A549 (cell line): ENCODE results near the gene TLE1. TPM values are rescaled to one million over a fixed set of nuclear protein-coding genes. Genes with fewer than 3 reads are reported as not detected.

ENCODE experiments used
- ATAC-seq, 2 experiments: fragments of 200-7000 bp in 1 of 2; fragments of >200 bp in 1 of 2; cut with Nextera tagmentation in 1 of 2; cut with Tn5 transposase in 1 of 2; 3 replicates each; pipeline versions ENCODE4 v1.8.0 to v1.9.1; 2018 to 2020; ENCODE audit warnings: mild to moderate bottlenecking in 1 of 2, moderate library complexity in 1 of 2
- CTCF ChIA-PET: fragments of 300-600 bp; sonication (Branson Sonifier 250); formaldehyde crosslinking; extraction: SDS; loops from one replicate; lab custom pipeline; 2021; ENCODE audit warnings: antibody characterized with exemption, inconsistent platforms; lab: Yijun Ruan, JAX
- POLR2A ChIA-PET: fragments of 350-600 bp; formaldehyde crosslinking; extraction: SDS; loops from one replicate; lab custom pipeline; 2021; ENCODE audit warnings: antibody characterized with exemption, inconsistent platforms; lab: Yijun Ruan, JAX
- DNase-seq, 2 experiments: peaks; one replicate each; pipeline versions ENCODE4 v3.0.0 to v3.0.0-alpha.2; 2011 to 2016; ENCODE audit warnings: low read depth in 1 of 2, low spot score in 1 of 2
- FAIRE-seq: peaks from 2 replicates; lab custom pipeline; 2011; peaks lifted over from hg19 to GRCh38; lab: Jason Lieb, UNC
- H3K27ac ChIP-seq, 2 experiments: fragments of >200 bp; sonication (Bioruptor Twin); formaldehyde crosslinking; 3 replicates each; pipeline ENCODE4 v1.5.1; 2016 to 2017
- H3K4me1 ChIP-seq: fragments of >200 bp; sonication (Bioruptor Twin); formaldehyde crosslinking; 3 replicates; pipeline ENCODE4 v1.6.1; 2016
- H3K4me2 ChIP-seq: fragments of >200 bp; sonication (Bioruptor Twin); formaldehyde crosslinking; 3 replicates; pipeline ENCODE4 v1.6.1; 2016
- H3K4me3 ChIP-seq: fragments of >200 bp; sonication (Bioruptor Twin); formaldehyde crosslinking; 3 replicates; pipeline ENCODE4 v1.5.1; 2016
- H3K9me3 ChIP-seq: fragments of >200 bp; sonication (Bioruptor Twin); formaldehyde crosslinking; 3 replicates; pipeline ENCODE4 v1.6.1; 2016
- CBX2 ChIP-seq: fragments of 200-600 bp; sonication (generic); IDR thresholded peaks from 2 replicates; pipeline ENCODE4 v1.6.1; 2016; ENCODE audit warnings: low read depth, mild to moderate bottlenecking, borderline replicate concordance
- CEBPB ChIP-seq, 2 experiments: fragments of >200 bp in 1 of 2; sonication (Bioruptor Twin) in 1 of 2; formaldehyde crosslinking in 1 of 2; IDR thresholded peaks; 2 replicates each; pipeline ENCODE4 v1.6.1; 2012 to 2016
- CHD2 ChIP-seq: fragments of 150-350 bp; IDR thresholded peaks from 2 replicates; pipeline ENCODE4 v1.6.1; 2014; ENCODE audit warnings: low read length; ENCODE audit not compliant: partially characterized antibody
- EP300 ChIP-seq, 2 experiments: fragments of >200 bp; sonication (Bioruptor Twin); formaldehyde crosslinking; IDR thresholded peaks; 2 replicates in 1 of 2; 3 replicates in 1 of 2; pipeline ENCODE4 v1.6.1; 2016 to 2017
- FOSL2 ChIP-seq, 2 experiments: fragments of 450-650 bp in 1 of 2; fragments of >200 bp in 1 of 2; sonication (Bioruptor Twin) in 1 of 2; formaldehyde crosslinking; IDR thresholded peaks; 2 replicates each; pipeline versions ENCODE4 v1.5.0 to v1.6.1; 2016 to 2020; ENCODE audit warnings: mild to moderate bottlenecking in 1 of 2, moderate library complexity in 1 of 2
- GATA3 ChIP-seq: IDR thresholded peaks from 2 replicates; pipeline ENCODE4 v1.6.1; 2012; ENCODE audit warnings: borderline replicate concordance
- HOXB13 ChIP-seq: fragments of 250-450 bp; sonication (Bioruptor Pico); IDR thresholded peaks from 2 replicates; pipeline ENCODE4 v1.5.0; 2020; ENCODE audit warnings: low read depth, mild to moderate bottlenecking, moderate library complexity
- JUN ChIP-seq, 2 experiments: fragments of >200 bp; sonication (Bioruptor Twin); formaldehyde crosslinking; IDR thresholded peaks; 2 replicates in 1 of 2; 3 replicates in 1 of 2; pipeline ENCODE4 v1.6.1; 2016 to 2017
- JUNB ChIP-seq: fragments of >200 bp; sonication (Bioruptor Twin); formaldehyde crosslinking; IDR thresholded peaks from 2 replicates; pipeline ENCODE4 v1.6.1; 2016
- MYC ChIP-seq: IDR thresholded peaks from 2 replicates; pipeline ENCODE4 v1.6.1; 2012; ENCODE audit warnings: mild to moderate bottlenecking, inconsistent platforms, low read length, improper control_type of control experiment, borderline replicate concordance
- POLR2A ChIP-seq: IDR thresholded peaks from 2 replicates; pipeline ENCODE4 v1.6.1; 2012; ENCODE audit warnings: mild to moderate bottlenecking, low read length
- POLR2AphosphoS2 ChIP-seq: conservative IDR thresholded peaks from 2 replicates; pipeline ENCODE4 v1.6.1; 2012; ENCODE audit warnings: low read length, improper control_type of control experiment, inconsistent platforms
- RAD21 ChIP-seq, 2 experiments: fragments of >200 bp in 1 of 2; sonication (Bioruptor Twin) in 1 of 2; formaldehyde crosslinking in 1 of 2; IDR thresholded peaks in 1 of 2; conservative IDR thresholded peaks in 1 of 2; 2 replicates in 1 of 2; 3 replicates in 1 of 2; pipeline ENCODE4 v1.6.1; 2012 to 2018; ENCODE audit warnings: inconsistent platforms in 1 of 2
- RCOR1 ChIP-seq: fragments of 150-350 bp; IDR thresholded peaks from 2 replicates; pipeline ENCODE4 v1.6.1; 2014; ENCODE audit warnings: antibody characterized with exemption, low read length, low read depth
- RFX5 ChIP-seq: fragments of 450-650 bp; IDR thresholded peaks from 2 replicates; pipeline ENCODE4 v1.7.1; 2014; ENCODE audit warnings: antibody characterized with exemption, mild to moderate bottlenecking, moderate library complexity
- WGBS: methylation state at CpG from one replicate; pipeline ENCODE4 v1.1.6; 2017; ENCODE audit errors: missing lambda C conversion rate; 5-methylcytosine and 5-hydroxymethylcytosine counted together
- polyA minus RNA-seq: library from RNA; depleted of rRNA, polyadenylated mRNA; stranded (reverse); fragments of >200 nt; gene quantifications from 2 replicates; pipeline ENCODE4 v1.2.3, GENCODE V29; 2011; rRNA and poly(A)+ RNA removed
- polyA plus RNA-seq, 4 experiments: library from polyadenylated mRNA; depleted of rRNA in 3 of 4; stranded (reverse); fragments of >200 nt; fragmentation: RNase III in 1 of 4; extraction: RNeasy Plus Mini Kit Qiagen cat#74134 plus additional on column Dnase treatment in 1 of 4; gene quantifications; 2 replicates in 3 of 4; 3 replicates in 1 of 4; pipeline ENCODE4 v1.2.3, GENCODE V29; 2011 to 2017
- TF ChIP-seq, protein P1 (sequence below): IDR thresholded peaks from 2 replicates; pipeline ENCODE4 v1.6.1; 2012
- TF ChIP-seq, protein P2 (sequence below): IDR thresholded peaks from 2 replicates; pipeline ENCODE4 v1.6.1; 2012; ENCODE audit warnings: low read depth, borderline replicate concordance
- TF ChIP-seq, protein P3 (sequence below): IDR thresholded peaks from 2 replicates; pipeline ENCODE4 v1.6.1; 2012
- TF ChIP-seq, protein P4 (sequence below): fragments of 450-650 bp; IDR thresholded peaks from 2 replicates; pipeline ENCODE4 v1.6.1; 2014; ENCODE audit warnings: antibody characterized with exemption
- TF ChIP-seq, protein P5 (sequence below): fragments of >200 bp; sonication (Bioruptor Twin); formaldehyde crosslinking; IDR thresholded peaks from 3 replicates; pipeline ENCODE4 v1.6.1; 2016

TLE1 gene
- polyA plus RNA-seq (2011; rRNA removed): 100 and 117 TPM in 2 replicates
- 76.4 and 99.5 TPM in 2 replicates for polyA plus RNA-seq (2012; cell fraction: cytosol; rRNA removed)
- 116 and 118 TPM in 2 replicates for polyA plus RNA-seq (2012; cell fraction: nucleus; rRNA removed)
- polyA plus RNA-seq (2017; fragmentation: RNase III; extraction: RNeasy Plus Mini Kit Qiagen cat#74134 plus additional on column Dnase treatment): 45.8 to 53.4 TPM (median 51.7 TPM) in 3 replicates
- polyA minus RNA-seq: 100 and 117 TPM in 2 replicates

DNA sequence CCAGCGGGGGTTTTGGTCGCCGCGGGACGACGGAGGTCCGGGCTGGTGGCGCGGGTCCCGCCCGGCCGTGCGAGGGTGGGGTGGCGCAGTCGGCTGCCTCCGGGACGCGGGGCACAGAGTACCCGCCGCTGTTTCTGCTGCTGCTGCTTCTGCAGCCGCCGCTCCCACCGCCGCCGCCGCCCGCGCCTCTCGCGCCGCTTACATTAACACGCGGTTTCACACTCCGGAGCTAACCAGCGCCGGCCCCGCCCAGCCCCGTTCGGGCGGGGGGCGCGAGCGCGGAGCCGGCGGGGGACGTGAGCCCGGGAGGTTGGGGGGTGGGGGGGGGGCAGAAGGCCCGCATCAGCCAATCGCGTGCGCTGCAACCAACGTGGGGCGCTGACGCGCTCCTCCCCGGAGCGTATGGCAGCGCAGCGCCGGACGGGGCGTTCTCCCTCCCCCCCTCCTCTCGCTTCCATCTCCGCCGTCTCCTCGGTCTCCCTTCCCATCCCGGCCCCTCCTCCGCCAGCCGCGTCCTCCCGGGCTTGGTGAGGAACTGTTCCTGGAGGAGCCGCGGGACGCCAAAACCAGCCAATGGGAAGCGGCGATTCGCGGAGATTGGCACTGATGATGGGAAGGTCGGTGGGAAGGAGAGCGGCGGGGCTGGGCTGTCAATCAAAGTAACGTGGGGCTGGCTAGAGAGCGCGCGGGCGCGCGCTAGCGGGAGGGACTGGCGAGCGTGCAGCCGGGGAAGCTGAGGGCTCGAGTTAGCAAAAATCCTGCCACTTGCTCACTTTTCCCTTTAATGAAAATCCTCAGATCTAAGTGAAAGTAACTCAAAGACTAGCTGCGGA lies at the start of gene TLE1:
Gene TLE1 (minus strand): TSS at position 205 of the 833 bp plus-strand sequence. CDS start 1,307 bp downstream, outside the sequence.
- peak within 1 kb of the TSS; percentile 88 for H3K4me2 ChIP-seq
- peak within 1 kb of the TSS; percentile 88 for H3K4me3 ChIP-seq
- WGBS: under 1% methylated on average over 35 of the region's 95 CpGs
- peaks cover 26% of the 10 kb centered on the region for H3K4me1 ChIP-seq
- POLR2A ChIA-PET: interaction anchor here (0.5 to 2.7 kb wide), 14 partner anchors 8 to 1319 kb away, joined by 3 to 15 read pairs (median 4); no protein-coding TSS in a partner anchor
- H3K9me3 ChIP-seq: no peaks in the 10 kb centered on the region
- H3K27ac ChIP-seq: peak within 1 kb of the TSS; percentile 94 to 99
- peak in 1 of 2 experiments; percentile 62; a peak in 1 of 5 replicates for TF ChIP-seq EP300 (IDR thresholded peaks at IDR 0.05)
- TF ChIP-seq, protein P1, sequence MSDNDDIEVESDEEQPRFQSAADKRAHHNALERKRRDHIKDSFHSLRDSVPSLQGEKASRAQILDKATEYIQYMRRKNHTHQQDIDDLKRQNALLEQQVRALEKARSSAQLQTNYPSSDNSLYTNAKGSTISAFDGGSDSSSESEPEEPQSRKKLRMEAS: peak; percentile 80
- TF ChIP-seq POLR2AphosphoS2: no peak
- TF ChIP-seq, protein P2, sequence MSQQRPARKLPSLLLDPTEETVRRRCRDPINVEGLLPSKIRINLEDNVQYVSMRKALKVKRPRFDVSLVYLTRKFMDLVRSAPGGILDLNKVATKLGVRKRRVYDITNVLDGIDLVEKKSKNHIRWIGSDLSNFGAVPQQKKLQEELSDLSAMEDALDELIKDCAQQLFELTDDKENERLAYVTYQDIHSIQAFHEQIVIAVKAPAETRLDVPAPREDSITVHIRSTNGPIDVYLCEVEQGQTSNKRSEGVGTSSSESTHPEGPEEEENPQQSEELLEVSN: peak; percentile 70; the same call in 1 of the 2 replicates
- TF ChIP-seq CEBPB (IDR thresholded peaks at IDR 0.05): 0 out of 4 replicates have a peak, but pooled peaks of 1 of the 2 experiments have one; percentile 26
- TF ChIP-seq MYC: peak; percentile 23; the same call in 1 of the 2 replicates
- TF ChIP-seq FOSL2 (IDR thresholded peaks at IDR 0.05): no peak
- TF ChIP-seq FOSL2 (CRISPR knock-in tag; IDR thresholded peaks at IDR 0.05): peak; percentile 15; the same call in 1 of the 2 replicates
- TF ChIP-seq, protein P3, sequence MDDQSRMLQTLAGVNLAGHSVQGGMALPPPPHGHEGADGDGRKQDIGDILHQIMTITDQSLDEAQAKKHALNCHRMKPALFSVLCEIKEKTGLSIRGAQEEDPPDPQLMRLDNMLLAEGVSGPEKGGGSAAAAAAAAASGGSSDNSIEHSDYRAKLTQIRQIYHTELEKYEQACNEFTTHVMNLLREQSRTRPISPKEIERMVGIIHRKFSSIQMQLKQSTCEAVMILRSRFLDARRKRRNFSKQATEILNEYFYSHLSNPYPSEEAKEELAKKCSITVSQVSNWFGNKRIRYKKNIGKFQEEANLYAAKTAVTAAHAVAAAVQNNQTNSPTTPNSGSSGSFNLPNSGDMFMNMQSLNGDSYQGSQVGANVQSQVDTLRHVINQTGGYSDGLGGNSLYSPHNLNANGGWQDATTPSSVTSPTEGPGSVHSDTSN: peak; percentile 99
- TF ChIP-seq HOXB13 (CRISPR knock-in tag): no peak
- no peak for TF ChIP-seq CHD2
- TF ChIP-seq RCOR1: no peak
- TF ChIP-seq POLR2A: peak; percentile 83
- peak; percentile 50; the same call in 1 of the 2 replicates for TF ChIP-seq GATA3
- no peak for TF ChIP-seq RFX5
- TF ChIP-seq JUN (IDR thresholded peaks at IDR 0.05): peak; percentile 51 to 81; a peak in 4 of 5 replicates
- TF ChIP-seq RAD21 (conservative IDR thresholded peaks at IDR 0.05 in 1 of 2, IDR thresholded peaks at IDR 0.05 in 1 of 2): 0 out of 5 replicates have a peak, but pooled peaks of 1 of the 2 experiments have one; percentile 7
- no peak for TF ChIP-seq CBX2
- TF ChIP-seq, protein P4, sequence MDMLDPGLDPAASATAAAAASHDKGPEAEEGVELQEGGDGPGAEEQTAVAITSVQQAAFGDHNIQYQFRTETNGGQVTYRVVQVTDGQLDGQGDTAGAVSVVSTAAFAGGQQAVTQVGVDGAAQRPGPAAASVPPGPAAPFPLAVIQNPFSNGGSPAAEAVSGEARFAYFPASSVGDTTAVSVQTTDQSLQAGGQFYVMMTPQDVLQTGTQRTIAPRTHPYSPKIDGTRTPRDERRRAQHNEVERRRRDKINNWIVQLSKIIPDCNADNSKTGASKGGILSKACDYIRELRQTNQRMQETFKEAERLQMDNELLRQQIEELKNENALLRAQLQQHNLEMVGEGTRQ: peak; percentile 42; the same call in 1 of the 2 replicates
- TF ChIP-seq, protein P5, sequence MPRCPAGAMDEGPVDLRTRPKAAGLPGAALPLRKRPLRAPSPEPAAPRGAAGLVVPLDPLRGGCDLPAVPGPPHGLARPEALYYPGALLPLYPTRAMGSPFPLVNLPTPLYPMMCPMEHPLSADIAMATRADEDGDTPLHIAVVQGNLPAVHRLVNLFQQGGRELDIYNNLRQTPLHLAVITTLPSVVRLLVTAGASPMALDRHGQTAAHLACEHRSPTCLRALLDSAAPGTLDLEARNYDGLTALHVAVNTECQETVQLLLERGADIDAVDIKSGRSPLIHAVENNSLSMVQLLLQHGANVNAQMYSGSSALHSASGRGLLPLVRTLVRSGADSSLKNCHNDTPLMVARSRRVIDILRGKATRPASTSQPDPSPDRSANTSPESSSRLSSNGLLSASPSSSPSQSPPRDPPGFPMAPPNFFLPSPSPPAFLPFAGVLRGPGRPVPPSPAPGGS: peak; percentile 85; the same call in 2 of the 3 replicates
- TF ChIP-seq JUNB: no peak
- DNase-seq (peak; percentile 99), FAIRE-seq (peak; percentile 39), ATAC-seq (peak; percentile 83 to 89)
- CTCF ChIA-PET: interaction anchor here (1.3 to 2.0 kb wide), 3 partner anchors 107 to 175 kb away, joined by 3 to 9 read pairs (median 4); no protein-coding TSS in a partner anchor
